Measurements from ENCODE around the gene BCKDK. TPM values are rescaled to one million over a fixed set of nuclear protein-coding genes. Genes with fewer than 3 reads are reported as not detected.
"Not testable (repeated sequence)": the region's sequence is repeated elsewhere in the genome, so short reads cannot be mapped to it uniquely, and the experiment has no call there.

BCKDK gene
- total RNA-seq, 4 donors from 2014 or later: 34.5 to 52.5 (median 43.4) TPM

GRCh38 chr16:31138621-31139578 lies 30.7 kb downstream of the BCKDK start:
- peak; percentile 62 for DNase-seq (ENCODE audit: low spot score)
- TF ChIP-seq CTCF (IDR thresholded peaks at IDR 0.05): no peak
- peak; percentile 57 for ATAC-seq (ENCODE audit: low FRiP score)

- ATAC-seq (ENCODE audit: low FRiP score); DNase-seq (ENCODE audit: low spot score): not testable (repeated sequence)
Measured at GRCh38 chr16:31141071-31141469, 32.9 kb downstream of the BCKDK start.

DNA sequence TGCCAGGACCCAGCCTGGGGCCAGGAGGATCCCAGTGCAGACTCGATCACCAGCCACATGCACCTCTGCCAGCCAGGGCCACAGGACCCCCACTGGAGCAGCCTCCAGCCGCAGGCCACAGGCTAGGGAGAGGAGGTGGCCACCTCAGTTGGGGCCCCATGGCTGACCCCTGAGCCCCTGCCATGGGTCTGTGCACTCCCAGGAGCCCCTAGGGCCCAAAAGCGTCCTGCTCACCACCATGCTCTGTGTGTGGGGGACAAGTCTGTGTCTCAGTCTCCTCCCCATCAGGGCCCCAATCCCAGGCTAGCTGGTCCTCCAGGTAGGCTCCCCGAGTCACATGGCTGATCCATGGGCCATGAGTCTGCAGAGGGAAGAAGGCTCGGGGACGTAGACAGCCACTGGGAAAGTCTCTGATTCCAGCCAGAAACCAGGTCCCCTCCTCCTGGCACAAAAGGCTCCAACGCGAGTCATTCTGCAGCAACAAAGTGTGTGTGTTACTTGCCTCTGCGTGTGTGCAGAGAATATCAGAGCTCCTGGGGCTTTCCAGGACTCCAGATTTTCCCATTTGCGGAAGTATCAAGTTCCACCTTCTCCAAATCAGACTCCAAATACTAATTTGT lies 33.4 kb downstream of the BCKDK start:
- ATAC-seq (ENCODE audit: low FRiP score) (peak; percentile 5), DNase-seq (ENCODE audit: low spot score) (no peak)

GRCh38 chr16:31142109-31143010 lies 34.2 kb downstream of the BCKDK start:
- peak; percentile 93 for DNase-seq (ENCODE audit: low spot score)
- TF ChIP-seq CTCF (IDR thresholded peaks at IDR 0.05): peak in 2 of 3 donors; percentile 98 to 99
- peak; percentile 97 for ATAC-seq (ENCODE audit: low FRiP score)

More for the DNA sequence above, 33.4 kb downstream of the BCKDK start:
- TF ChIP-seq CTCF (IDR thresholded peaks at IDR 0.05): no peak

DNA sequence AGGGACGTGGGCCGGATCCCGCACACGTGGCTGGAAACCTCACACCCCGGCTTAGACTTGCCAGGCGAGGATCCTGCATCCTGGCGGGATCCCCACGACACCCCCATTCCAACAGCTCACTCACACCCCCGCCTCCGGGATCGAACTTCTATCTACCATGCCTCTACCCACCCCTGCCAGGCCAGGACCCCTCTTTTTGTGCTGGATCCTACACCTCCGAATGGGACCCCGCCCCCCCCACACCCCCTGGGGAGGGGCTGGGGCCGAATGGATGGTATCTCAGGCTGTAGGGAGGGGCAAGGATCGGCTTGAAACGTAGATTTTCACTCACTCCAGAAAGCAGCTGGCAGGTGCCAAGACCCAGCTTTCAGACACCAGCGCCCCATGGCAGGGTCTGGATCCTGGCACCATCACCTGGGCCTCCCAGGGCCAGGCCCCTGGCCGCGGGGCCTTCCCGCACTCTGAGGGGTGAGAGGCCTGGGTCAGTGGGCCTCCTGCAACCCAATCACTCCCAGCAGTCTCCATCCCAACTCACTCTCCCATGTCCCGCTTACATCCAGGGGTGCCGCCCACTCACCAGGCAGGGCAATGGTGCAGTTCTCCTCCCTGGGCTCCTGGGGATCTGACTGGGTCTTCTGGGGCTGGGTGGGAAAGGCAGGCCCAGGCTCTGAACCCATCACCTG lies 35.0 kb downstream of the BCKDK start:
- no peak for DNase-seq (ENCODE audit: low spot score)
- TF ChIP-seq CTCF (IDR thresholded peaks at IDR 0.05): no peak

DNA sequence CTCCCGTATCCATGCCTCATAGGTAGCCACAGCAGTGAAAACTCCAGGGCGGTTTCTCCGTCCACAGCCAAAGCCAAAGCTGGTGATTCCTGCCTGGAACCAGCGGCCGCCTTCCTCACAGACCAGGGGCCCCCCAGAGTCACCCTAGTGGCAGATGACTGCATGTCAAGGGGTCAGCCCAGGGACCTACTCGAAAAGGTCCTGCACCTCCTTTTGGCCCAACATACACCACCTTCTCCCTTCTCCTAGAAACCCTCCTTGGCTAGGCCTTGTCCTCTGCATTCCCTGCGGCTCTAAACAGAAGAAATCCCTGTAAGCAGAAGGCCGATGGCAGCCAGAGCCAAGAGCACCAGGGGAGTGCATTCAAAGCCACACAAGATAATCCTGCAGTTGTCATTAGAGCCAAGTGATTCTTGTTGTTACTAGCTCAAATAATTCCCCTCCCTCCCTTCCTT lies 35.5 kb downstream of the BCKDK start:
- TF ChIP-seq CTCF (IDR thresholded peaks at IDR 0.05): no peak
- DNase-seq (ENCODE audit: low spot score) (no peak), ATAC-seq (ENCODE audit: low FRiP score) (no peak)

More for the DNA sequence above, 35.0 kb downstream of the BCKDK start:
- ATAC-seq (ENCODE audit: low FRiP score): no peak

DNA sequence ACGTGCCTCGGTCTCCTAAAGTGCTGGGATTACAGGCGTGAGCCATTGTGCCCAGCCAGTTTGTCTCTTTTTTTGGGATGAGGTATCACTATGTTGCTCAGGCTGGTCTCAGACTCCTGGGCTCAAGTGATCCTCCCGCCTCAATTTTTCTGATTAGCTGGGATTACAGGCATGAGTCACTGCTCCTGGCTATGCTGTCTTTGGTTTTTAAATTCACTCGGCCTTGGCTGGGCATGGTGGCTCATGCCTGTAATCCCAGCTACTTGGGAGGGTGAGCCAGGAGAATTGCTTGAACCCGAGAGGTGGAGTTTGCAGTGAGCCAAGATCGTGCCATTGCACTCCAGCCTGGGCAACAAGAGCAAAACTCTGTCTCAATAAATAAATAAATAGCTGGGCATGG lies 36.2 kb downstream of the BCKDK start:
- not testable (repeated sequence) for DNase-seq (ENCODE audit: low spot score); ATAC-seq (ENCODE audit: low FRiP score)
